Activated T-cell treated with anti-CD3 and anti-CD28 coated beads, Interleukin-2, amount 50 U/mL, for 24 hours (primary cell): ENCODE results near the gene TRAPPC5.
"Not testable (repeated sequence)": the region's sequence is repeated elsewhere in the genome, so short reads cannot be mapped to it uniquely, and the experiment has no call there.

ENCODE experiments used
- DNase-seq: peaks from one replicate; pipeline ENCODE4 v3.0.0-alpha.2; 2020
- H3K27ac Mint-ChIP-seq: 2 replicates; pipeline ENCODE4 v1.8.0; 2020; ENCODE audit warnings: mild to moderate bottlenecking, mixed read lengths
- H3K27me3 Mint-ChIP-seq: 2 replicates; pipeline ENCODE4 v1.8.0; 2020; ENCODE audit warnings: mixed read lengths
- H3K36me3 Mint-ChIP-seq: 2 replicates; pipeline ENCODE4 v1.8.0; 2020; ENCODE audit warnings: low read depth, mixed read lengths
- H3K4me1 Mint-ChIP-seq: 2 replicates; pipeline ENCODE4 v1.8.0; 2020; ENCODE audit warnings: low read depth, mixed read lengths
- H3K4me3 Mint-ChIP-seq: 2 replicates; pipeline ENCODE4 v1.8.0; 2020; ENCODE audit warnings: mild to moderate bottlenecking, moderate library complexity, mixed read lengths
- H3K9me3 Mint-ChIP-seq: 2 replicates; pipeline ENCODE4 v1.8.0; 2020; ENCODE audit warnings: mixed read lengths

Gene TRAPPC5

DNA sequence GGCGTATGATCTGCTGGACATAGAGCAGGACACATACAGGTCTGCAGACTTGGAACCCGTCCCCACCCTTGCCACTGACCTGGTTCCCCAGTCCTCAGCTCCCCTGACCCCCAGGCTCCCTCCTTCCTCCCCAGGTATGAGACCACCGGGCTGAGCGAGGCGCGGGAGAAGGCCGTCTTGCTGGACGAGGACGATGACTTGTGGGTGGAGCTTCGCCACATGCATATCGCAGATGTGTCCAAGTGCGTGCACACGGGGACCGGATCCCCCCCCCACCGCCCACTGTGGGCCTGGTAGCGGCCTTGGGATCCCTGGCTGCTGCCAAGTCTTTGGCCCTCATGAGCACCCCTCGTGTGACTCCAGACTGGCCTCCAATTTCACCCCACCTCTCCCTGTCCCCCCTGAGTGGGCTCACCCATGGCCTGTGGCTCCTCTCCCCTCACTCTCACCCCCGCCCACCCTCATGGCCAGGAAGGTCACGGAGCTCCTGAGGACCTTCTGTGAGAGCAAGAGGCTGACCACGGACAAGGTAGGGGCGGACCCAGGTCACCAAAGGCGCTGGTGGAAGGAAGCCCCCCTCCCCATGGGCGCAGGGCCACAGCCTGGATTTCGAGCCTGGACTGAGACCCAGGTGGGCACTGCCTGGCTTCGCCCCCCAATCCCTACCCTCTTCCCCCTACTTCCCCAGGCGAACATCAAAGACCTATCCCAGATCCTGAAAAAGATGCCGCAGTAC lies 38.2 kb upstream of the TRAPPC5 start:
- no peaks in the 10 kb centered on the region for H3K9me3 Mint-ChIP-seq
- no peak overlapping the region for H3K4me3 Mint-ChIP-seq
- no peak overlapping the region for H3K27ac Mint-ChIP-seq
- H3K4me1 Mint-ChIP-seq = peaks cover 20% of the 10 kb centered on the region
- peaks cover 47% of the 10 kb centered on the region for H3K36me3 Mint-ChIP-seq
- H3K27me3 Mint-ChIP-seq = no peaks in the 10 kb centered on the region
- DNase-seq = no peak

DNA sequence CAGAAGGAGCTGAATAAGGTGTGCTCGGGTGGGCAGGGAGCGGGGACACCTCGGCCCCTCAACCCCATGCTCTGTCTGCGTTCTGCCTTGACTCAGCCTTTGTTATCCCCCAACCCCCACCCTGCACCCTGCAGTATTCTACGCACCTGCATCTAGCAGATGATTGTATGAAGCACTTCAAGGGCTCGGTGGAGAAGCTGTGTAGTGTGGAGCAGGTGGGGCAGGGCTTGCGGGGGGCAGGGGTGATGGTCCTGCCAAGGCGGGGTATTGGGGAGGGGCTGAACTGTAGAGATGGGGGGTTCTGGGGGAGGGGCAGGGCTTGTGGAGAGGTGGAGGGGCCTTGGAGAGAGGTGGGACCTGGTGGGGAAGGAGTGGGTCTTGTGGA lies 37.6 kb upstream of the TRAPPC5 start:
- no peaks in the 10 kb centered on the region for H3K9me3 Mint-ChIP-seq
- H3K4me1 Mint-ChIP-seq = peaks cover 16% of the 10 kb centered on the region
- no peak overlapping the region for H3K4me3 Mint-ChIP-seq
- peaks cover 53% of the 10 kb centered on the region for H3K36me3 Mint-ChIP-seq
- H3K27ac Mint-ChIP-seq = no peak overlapping the region
- H3K27me3 Mint-ChIP-seq = no peaks in the 10 kb centered on the region
- no peak for DNase-seq

DNA sequence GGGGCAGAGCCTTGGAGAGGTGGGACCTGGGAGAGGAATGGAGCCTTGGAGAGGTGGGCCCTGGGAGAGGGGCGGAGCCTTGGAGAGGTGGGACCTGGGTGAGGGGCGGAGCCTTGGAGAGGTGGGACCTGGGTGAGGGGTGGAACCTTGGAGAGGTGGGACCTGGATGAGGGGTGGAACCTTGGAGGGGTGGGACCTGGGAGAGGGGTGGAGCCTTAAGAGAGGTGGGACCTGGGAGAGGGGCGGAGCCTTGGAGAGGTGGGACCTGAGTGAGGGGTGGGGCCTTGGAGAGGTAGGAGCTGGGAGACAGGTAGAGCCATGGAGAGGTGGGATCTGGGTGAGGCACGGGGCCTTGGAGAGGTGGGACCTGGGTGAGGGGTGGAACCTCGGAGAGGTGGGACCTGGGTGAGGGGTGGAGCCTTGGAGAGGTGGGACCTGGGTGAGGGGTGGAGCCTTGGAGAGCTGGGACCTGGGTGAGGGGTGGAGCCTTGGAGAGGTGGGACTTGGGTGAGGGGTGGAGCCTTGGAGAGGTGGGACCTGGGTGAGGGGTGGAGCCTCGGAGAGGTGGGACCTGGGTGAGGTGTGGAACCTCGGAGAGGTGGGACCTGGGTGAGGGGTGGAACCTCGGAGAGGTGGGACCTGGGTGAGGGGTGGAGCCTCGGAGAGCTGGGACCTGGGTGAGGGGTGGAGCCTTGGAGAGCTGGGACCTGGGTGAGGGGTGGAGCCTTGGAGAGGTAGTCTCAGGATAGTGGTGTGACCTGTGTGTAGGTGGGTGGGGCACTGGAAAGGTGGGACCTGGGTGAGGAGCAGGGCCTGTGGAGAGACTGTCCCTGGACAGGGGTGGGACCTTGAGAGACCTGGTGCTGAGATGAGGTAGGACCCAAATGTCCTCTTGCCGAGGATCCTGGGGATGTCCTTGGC lies 36.7 kb upstream of the TRAPPC5 start:
- not testable (repeated sequence) for H3K27me3 Mint-ChIP-seq, H3K4me3 Mint-ChIP-seq, H3K9me3 Mint-ChIP-seq, H3K27ac Mint-ChIP-seq, DNase-seq
- peaks cover 13% of the 10 kb centered on the region for H3K4me1 Mint-ChIP-seq
- H3K36me3 Mint-ChIP-seq = peaks cover 54% of the 10 kb centered on the region

DNA sequence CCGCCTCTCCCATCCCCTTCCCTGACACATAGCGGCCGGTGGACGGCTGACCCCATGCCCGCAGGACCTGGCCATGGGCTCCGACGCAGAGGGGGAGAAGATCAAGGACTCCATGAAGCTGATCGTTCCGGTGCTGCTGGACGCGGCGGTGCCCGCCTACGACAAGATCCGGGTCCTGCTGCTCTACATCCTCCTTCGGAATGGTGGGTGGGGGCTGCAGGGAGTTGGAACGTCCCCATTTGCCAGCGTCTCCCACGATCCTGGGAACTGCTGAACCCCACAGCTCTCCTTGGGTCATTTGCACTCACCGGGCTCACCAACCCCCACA lies 36.1 kb upstream of the TRAPPC5 start:
- Mint-ChIP-seq H3K27ac (no peak overlapping the region), H3K4me3 (no peak overlapping the region), H3K9me3 (no peaks in the 10 kb centered on the region), H3K36me3 (peaks cover 48% of the 10 kb centered on the region), H3K27me3 (no peaks in the 10 kb centered on the region), H3K4me1 (peaks cover 7% of the 10 kb centered on the region)
- no peak for DNase-seq

DNA sequence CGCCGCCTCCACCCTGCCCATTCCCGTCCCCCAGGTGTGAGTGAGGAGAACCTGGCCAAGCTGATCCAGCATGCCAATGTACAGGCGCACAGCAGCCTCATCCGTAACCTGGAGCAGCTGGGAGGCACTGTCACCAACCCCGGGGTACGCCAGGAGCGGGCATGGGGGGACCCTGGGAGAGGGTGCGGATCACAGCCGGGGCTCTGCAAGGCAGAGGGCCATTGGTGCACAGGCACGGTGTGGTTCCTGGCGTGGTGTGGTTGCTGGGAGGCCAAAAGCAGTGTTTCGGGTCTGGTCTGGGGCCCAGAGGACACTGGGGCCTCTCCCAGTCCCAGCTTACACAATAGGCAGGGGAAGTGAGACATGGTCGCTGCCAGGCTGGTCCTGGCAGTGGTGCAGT lies 35.5 kb upstream of the TRAPPC5 start:
- Mint-ChIP-seq H3K9me3 (no peaks in the 10 kb centered on the region), H3K4me3 (no peak overlapping the region), H3K27ac (no peak overlapping the region)

DNA sequence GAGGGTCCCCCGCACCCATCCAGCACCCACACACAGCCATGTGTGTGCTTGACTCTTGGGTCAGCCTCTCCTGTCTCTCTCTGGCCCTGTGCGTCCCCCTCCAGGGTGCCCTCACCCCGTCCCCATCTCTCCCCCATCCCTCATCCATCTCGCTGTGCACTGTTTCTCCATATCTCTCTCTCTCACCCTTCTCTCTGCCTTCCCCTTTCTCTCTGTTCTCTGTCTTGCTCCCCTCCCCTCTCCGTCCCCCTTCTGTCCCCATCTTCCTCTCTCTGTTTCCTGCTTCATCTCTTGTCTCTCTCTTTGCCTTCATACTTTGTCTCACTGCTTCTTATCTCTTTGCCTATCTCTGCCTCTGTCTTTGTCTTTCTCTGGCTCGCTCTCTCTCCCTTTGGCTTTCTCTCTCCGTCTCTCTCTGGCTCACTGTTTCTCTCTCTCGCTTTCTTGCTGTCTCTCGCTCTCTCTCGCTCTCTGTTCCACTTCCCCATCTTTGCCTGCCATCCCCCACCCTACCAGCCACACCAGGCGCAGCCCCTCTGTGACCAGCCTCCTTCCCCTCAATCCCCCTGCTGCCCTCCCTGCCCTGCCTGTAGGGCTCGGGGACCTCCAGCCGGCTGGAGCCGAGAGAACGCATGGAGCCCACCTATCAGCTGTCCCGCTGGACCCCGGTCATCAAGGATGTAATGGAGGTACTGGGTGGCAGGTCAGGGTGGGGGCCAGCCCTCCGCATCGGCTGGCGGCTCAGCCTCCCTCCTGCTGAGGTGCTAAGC lies 34.8 kb upstream of the TRAPPC5 start:
- Mint-ChIP-seq H3K4me1 (no peaks in the 10 kb centered on the region), H3K4me3 (no peak overlapping the region), H3K9me3 (no peaks in the 10 kb centered on the region), H3K36me3 (peaks cover 35% of the 10 kb centered on the region), H3K27ac (no peak overlapping the region), H3K27me3 (no peaks in the 10 kb centered on the region)
- no peak for DNase-seq

More for the DNA sequence above, 35.5 kb upstream of the TRAPPC5 start:
- Mint-ChIP-seq H3K36me3 (peaks cover 41% of the 10 kb centered on the region), H3K27me3 (no peaks in the 10 kb centered on the region), H3K4me1 (peaks cover under 1% of the 10 kb centered on the region)
- DNase-seq = no peak

DNA sequence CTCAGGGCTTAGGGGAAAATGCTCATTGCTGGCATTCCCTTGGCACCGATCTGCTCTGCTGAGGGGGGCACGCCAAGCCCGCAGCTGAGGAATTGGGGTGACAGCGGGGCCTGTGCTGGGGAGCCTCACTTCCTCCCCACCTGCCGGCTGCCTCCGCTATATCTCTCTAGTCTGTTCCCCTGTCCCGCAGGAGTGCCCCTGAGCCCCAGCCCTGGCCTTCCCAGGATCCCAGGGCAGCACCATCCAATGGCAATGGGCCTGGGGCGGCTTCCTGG lies 34.3 kb upstream of the TRAPPC5 start:
- Mint-ChIP-seq H3K4me3 (no peak overlapping the region), H3K36me3 (peaks cover 34% of the 10 kb centered on the region), H3K27me3 (no peaks in the 10 kb centered on the region), H3K9me3 (no peaks in the 10 kb centered on the region), H3K27ac (no peak overlapping the region), H3K4me1 (no peaks in the 10 kb centered on the region)
- no peak for DNase-seq

DNA sequence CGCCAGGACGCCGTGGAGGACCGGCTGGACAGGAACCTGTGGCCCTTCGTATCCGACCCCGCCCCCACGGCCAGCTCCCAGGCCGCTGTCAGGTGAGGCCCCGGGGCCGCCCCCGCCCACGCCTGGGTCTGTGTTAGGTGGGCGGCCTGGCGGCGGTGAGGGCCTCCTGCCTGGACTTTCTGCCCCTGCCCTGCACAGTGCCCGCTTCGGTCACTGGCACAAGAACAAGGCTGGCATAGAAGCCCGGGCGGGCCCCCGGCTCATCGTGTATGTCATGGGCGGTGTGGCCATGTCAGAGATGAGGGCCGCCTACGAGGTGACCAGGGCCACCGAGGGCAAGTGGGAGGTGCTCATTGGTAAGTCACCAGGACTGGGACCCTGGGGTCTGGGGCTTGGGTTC lies 33.5 kb upstream of the TRAPPC5 start:
- Mint-ChIP-seq H3K27ac (no peak overlapping the region), H3K4me3 (no peak overlapping the region), H3K27me3 (no peaks in the 10 kb centered on the region), H3K9me3 (no peaks in the 10 kb centered on the region), H3K36me3 (peaks cover 34% of the 10 kb centered on the region), H3K4me1 (peaks cover 2% of the 10 kb centered on the region)
- DNase-seq = no peak

DNA sequence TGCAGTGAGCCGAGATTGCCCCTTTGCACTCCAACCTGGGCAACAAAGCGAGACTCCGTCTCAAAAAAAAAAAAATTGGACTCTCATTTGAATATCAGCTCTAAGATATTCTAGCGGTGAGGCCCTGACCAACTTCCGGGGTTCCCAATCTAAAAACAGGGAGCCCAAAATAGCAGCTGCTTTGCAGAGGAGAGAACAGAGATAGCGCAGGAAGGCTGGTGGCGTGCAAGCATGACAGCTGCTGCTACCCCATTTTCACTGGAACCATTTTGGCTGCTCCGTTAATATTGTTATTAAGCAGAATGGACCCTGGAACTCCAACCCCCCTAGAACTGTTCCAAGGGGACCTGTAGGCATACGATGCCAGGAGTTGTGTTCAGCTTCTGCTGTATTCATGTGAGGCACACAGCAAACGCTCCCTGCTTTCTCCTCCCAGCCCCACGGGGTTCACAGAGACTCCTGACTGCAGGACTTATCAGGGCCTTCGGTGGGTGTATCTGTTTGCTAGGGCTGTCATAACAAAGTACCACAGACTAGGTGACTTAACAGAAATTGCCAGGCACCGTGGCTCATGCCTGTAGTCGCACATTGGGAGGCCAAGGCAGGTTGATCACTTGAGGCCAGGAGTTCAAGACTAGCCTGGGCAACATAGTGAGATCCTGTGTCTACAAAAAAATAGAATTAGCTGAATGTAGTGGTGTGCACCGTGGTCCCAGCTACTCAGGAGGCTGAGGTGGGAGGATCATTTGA lies 32.2 kb upstream of the TRAPPC5 start:
- Mint-ChIP-seq H3K36me3 (peaks cover 29% of the 10 kb centered on the region), H3K4me3 (no peak overlapping the region), H3K27me3 (no peaks in the 10 kb centered on the region), H3K9me3 (no peaks in the 10 kb centered on the region), H3K27ac (no peak overlapping the region), H3K4me1 (peaks cover 9% of the 10 kb centered on the region)
- DNase-seq = no peak

DNA sequence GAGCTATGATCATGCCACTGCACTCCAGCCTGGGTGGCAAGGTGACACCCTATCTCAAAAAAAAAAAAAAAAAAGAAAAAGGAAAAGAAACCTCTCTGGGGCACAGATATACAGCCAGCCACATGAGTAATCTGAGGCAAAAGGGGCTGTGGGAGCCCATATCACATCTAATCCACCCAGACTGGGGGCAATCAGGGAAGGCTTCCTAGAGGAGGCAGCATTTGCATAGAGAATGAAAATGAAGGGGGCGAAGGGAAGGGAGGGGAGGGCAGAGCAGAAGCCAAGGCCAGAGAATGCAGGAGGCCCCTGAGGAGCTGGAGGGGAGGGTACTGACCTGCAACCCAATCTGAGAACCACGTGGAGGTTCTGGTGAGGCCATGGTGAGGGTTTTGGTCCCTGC lies 30.5 kb upstream of the TRAPPC5 start:
- Mint-ChIP-seq H3K4me1 (peaks cover 9% of the 10 kb centered on the region), H3K27me3 (no peaks in the 10 kb centered on the region), H3K9me3 (no peaks in the 10 kb centered on the region), H3K4me3 (no peak overlapping the region), H3K36me3 (peaks cover 20% of the 10 kb centered on the region), H3K27ac (no peak overlapping the region)
- DNase-seq = no peak

DNA sequence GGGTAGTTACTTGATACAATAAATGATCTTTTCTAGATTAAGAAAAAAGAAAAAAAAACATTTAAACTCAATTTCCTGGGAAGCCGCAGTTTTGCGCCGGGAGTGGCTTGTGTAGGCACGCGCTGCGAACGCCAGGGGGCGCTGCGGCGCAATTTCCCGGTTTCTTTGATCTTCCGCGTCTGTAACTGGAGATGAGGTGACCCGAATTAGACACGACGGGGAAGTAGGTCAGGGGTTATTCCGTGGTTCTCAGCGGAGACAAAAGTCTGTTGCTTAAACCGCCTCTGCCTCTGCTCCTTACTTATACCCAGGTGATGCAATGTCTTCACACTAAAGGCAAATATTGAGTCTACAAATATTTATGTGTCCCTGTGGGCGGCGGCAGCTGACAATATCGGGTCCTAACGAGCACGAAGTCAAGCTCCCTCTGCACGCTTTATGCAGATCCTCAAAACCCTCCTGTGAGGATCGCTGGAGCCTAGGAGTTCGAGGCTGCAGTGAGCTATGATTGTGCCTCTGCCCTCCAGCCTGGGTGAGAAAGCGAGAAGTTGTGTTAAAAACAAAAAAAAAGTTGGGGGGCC lies 28.5 kb upstream of the TRAPPC5 start:
- peaks cover 11% of the 10 kb centered on the region for H3K4me1 Mint-ChIP-seq
- H3K27ac Mint-ChIP-seq = no peak overlapping the region
- H3K36me3 Mint-ChIP-seq = peaks cover 9% of the 10 kb centered on the region
- H3K4me3 Mint-ChIP-seq = peak overlapping the region; percentile 54
- no peaks in the 10 kb centered on the region for H3K9me3 Mint-ChIP-seq
- no peaks in the 10 kb centered on the region for H3K27me3 Mint-ChIP-seq
- DNase-seq = peak; percentile 90

DNA sequence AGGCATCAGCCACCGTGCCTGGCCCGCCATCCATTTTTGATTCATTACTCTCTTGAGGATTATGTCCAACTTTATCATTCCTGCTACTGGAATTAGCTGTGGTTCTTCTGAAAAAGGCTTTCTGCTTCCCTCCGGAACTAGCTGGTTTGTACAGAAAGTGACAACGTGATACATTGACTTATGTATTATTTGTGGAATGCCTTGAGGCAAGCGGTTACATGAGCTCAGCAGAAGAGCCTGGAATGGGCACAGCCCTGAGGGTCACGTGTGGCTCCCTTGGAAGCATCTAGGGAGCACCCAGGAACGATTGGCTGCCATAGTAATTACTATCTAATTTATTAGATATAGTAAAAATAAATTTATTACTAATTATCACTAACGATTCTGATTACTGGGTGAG lies 26.2 kb upstream of the TRAPPC5 start:
- no peaks in the 10 kb centered on the region for H3K36me3 Mint-ChIP-seq
- no peaks in the 10 kb centered on the region for H3K9me3 Mint-ChIP-seq
- no peak for DNase-seq
- no peak overlapping the region for H3K27ac Mint-ChIP-seq
- H3K4me3 Mint-ChIP-seq = no peak overlapping the region
- H3K4me1 Mint-ChIP-seq = peaks cover 25% of the 10 kb centered on the region
- no peaks in the 10 kb centered on the region for H3K27me3 Mint-ChIP-seq

DNA sequence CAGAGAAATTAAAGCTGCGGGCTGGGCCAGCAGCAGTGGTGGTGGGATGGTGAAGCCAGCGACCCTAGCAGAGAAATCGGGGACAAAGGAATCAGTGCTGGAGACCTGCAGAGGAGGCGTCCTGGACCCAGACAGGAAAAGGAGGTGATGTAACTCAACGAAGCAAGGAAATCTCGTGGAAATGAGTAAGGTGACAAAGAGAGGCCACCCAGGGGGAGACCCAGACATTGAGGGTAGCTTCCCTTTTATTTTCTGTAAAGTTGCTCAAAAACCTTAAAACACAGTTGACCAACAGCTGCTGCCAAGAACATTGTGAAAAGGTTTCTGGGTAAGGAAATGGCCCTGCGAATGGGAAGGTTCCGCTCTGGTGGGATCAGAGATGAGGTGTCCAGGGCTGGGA lies 25.1 kb upstream of the TRAPPC5 start:
- peaks cover 25% of the 10 kb centered on the region for H3K4me1 Mint-ChIP-seq
- no peak overlapping the region for H3K4me3 Mint-ChIP-seq
- H3K9me3 Mint-ChIP-seq = no peaks in the 10 kb centered on the region
- no peaks in the 10 kb centered on the region for H3K36me3 Mint-ChIP-seq
- no peaks in the 10 kb centered on the region for H3K27me3 Mint-ChIP-seq
- DNase-seq = no peak
- no peak overlapping the region for H3K27ac Mint-ChIP-seq

DNA sequence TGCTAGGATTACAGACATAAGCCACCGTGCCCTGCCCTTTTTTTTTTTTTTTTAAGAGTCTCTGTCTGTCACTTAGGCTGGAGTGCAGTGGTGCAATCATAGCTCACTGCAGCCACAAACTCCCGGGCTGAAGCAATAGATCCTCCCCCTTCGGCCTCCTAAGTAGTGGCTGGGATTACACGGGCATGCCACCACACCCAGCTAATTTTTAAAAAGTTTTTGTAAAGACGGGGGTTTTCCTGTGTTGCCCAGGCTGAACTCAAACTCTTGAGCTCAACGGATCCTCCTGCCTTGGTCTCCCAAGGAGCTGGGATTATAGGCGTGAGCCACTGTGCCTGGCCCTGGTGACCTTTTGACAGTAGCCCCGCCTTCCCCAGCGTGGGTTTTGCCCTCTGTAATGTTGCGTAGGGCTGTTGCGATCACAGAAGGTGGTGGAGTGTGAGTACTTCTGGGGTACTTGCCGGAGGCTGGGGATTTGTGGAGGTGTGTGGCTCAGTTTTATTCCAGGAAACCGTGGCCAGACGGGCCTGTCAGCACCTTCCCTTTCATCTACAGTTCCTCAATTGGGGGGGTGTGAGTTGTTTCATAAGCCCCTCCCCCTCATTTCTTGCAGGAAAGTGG lies 23.4 kb upstream of the TRAPPC5 start:
- no peaks in the 10 kb centered on the region for H3K9me3 Mint-ChIP-seq
- no peak for DNase-seq
- peaks cover 22% of the 10 kb centered on the region for H3K4me1 Mint-ChIP-seq
- no peaks in the 10 kb centered on the region for H3K27me3 Mint-ChIP-seq
- no peaks in the 10 kb centered on the region for H3K36me3 Mint-ChIP-seq
- H3K27ac Mint-ChIP-seq = peak overlapping the region; percentile 59
- no peak overlapping the region for H3K4me3 Mint-ChIP-seq
